Tibial artery (tissue), 4 donors: Measurements from ENCODE around the gene ACTRT2.

ENCODE experiments used
- DNase-seq, 2 donors: peaks; one replicate each; pipeline ENCODE4 v3.0.0-alpha.2; 2019
- H3K27ac ChIP-seq, 2 donors: fragments of 200-600 bp; sonication (generic) in 1 of 2; 1 replicate in 1 of 2; 2 replicates in 1 of 2; pipeline ENCODE4 v1.5.1; 2018 to 2019; ENCODE audit warnings: mild to moderate bottlenecking in 1 of 2
- H3K27me3 ChIP-seq, 2 donors: fragments of 200-600 bp; sonication (generic) in 1 of 2; one replicate each; pipeline versions ENCODE4 v1.5.1 to v1.6.0; 2016 to 2019
- H3K36me3 ChIP-seq, 3 donors: fragments of 200-600 bp; sonication (generic) in 2 of 3; one replicate each; pipeline ENCODE4 v1.5.1; 2016 to 2019; ENCODE audit warnings: mild to moderate bottlenecking in 2 of 3
- H3K4me1 ChIP-seq, 4 donors: fragments of 200-600 bp; sonication (generic) in 2 of 4; 1 replicate in 3 of 4; 2 replicates in 1 of 4; pipeline ENCODE4 v1.5.1; 2016 to 2019
- H3K4me3 ChIP-seq, 2 donors: fragments of 200-600 bp; sonication (generic) in 1 of 2; 1 replicate in 1 of 2; 2 replicates in 1 of 2; pipeline ENCODE4 v1.5.1; 2018 to 2019; ENCODE audit warnings: mild to moderate bottlenecking in 2 of 2
- H3K9me3 ChIP-seq, 3 donors: fragments of 200-600 bp; sonication (generic) in 1 of 3; one replicate each; pipeline ENCODE4 v1.5.1; 2016 to 2019
- intact Hi-C: fragments of 100-400 bp; cut with DNase I; formaldehyde crosslinking; loops from one replicate; pipeline ENCODE4 v1.15.0; 2023; ENCODE audit warnings: low total_unique reads
- TF ChIP-seq, protein P1 (sequence below), 2 experiments: fragments of 200-600 bp in 1 of 2; fragments of 450-650 bp in 1 of 2; IDR thresholded peaks; one replicate each; pipeline ENCODE4 v1.5.1; 2017 to 2019; ENCODE audit warnings: antibody characterized with exemption in 2 of 2, mild to moderate bottlenecking in 1 of 2, moderate library complexity in 1 of 2

Gene ACTRT2

DNA sequence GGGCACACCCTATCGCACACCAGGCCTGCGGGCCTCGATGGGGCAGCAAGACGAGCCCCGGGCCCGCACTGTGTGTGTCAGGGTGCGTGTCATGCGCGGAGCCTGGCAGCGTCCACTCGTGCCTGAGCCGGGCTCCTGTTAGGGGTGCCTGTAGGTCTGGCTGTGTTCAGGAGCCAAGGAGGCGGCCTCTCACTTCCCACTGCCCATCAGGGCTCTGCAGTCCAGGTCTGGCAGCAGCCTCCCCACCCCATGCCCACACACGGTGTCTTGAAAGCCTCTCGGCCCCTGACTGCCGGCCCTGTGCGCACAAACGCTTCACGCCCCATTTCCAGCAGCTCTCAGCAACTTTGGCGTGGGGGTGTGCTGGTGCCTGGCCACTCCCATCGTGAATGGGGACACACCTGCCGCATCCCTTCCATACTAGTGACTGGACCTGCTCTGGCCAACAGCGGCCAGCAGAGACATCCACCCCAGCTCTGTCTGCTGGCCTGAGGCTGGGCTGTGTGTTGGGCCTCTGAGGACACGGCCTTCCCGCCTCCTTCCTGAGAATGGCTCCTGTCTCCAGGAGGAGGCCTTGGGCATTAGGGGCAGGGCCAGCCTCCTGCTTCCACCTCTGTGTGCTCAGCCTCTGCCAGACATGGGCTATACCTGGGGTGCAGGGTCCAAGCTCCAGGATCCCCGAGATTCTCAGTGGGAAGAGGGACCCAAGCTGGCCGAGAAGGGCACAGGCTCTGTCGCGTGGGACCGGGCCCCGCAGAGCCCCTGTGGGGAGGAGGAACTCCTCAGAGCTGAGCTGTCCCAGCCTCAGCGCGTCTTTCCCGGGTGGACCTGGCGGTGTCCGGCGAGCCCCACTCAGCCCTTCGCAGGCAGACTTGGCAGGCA lies 41.8 kb upstream of the ACTRT2 start:
- intact Hi-C loops, result no loop called here
- H3K27me3 ChIP-seq, result peaks cover 0 to 5% of the 10 kb centered on the region in 2 donors
- peaks cover 0 to 62% (median 36%) of the 10 kb centered on the region in 4 donors for H3K4me1 ChIP-seq
- TF ChIP-seq, protein P1, sequence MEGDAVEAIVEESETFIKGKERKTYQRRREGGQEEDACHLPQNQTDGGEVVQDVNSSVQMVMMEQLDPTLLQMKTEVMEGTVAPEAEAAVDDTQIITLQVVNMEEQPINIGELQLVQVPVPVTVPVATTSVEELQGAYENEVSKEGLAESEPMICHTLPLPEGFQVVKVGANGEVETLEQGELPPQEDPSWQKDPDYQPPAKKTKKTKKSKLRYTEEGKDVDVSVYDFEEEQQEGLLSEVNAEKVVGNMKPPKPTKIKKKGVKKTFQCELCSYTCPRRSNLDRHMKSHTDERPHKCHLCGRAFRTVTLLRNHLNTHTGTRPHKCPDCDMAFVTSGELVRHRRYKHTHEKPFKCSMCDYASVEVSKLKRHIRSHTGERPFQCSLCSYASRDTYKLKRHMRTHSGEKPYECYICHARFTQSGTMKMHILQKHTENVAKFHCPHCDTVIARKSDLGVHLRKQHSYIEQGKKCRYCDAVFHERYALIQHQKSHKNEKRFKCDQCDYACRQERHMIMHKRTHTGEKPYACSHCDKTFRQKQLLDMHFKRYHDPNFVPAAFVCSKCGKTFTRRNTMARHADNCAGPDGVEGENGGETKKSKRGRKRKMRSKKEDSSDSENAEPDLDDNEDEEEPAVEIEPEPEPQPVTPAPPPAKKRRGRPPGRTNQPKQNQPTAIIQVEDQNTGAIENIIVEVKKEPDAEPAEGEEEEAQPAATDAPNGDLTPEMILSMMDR (IDR thresholded peaks at IDR 0.05), result no peak
- no peaks in the 10 kb centered on the region for H3K9me3 ChIP-seq
- peak in 1 of 2 donors; percentile 63 for DNase-seq
- H3K36me3 ChIP-seq, result no peaks in the 10 kb centered on the region
- no peak overlapping the region for H3K4me3 ChIP-seq
- H3K27ac ChIP-seq, result no peak overlapping the region

DNA sequence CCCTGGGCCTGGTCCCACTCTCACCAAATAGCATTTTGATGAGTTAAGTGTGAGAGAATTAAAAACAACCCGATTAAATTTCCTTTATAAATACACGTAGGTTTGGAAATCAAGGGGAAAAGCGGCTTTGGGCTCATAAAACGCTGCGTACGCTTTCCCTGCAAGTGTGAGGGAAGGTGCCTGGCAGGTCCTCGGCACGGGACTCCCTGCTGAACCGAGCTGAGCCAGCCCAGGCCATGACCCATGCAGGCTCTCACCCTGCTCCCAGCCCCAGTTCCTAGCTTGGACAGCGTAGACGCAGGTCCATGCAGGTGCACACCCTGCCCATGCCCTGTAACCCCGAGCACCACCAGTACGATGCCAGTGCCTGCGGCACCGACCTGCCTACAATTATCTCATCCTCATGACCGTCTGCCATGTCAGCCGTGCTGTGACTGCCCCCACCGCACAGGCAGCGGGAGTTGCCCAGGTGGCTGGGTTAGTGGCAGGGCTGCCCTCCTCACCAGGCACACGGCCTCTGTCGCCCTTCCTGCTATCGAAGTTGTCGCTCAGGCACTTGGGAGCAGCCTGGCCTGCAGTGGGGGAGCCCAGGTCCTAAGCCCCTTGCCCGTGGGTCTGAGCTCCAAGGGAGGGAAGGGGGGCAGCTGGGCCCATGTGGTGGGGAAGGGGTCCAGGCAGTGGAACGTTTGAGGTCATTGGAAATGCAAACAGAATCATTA lies 41.0 kb upstream of the ACTRT2 start:
- Histone ChIP-seq H3K9me3 (no peaks in the 10 kb centered on the region), H3K27ac (no peak overlapping the region), H3K36me3 (no peaks in the 10 kb centered on the region), H3K4me3 (no peak overlapping the region), H3K4me1 (peaks cover 0 to 57% (median 34%) of the 10 kb centered on the region in 4 donors), H3K27me3 (peaks cover 0 to 10% of the 10 kb centered on the region in 2 donors)
- peak in 1 of 2 donors; percentile 56 for DNase-seq
- intact Hi-C loops, result no loop called here
- TF ChIP-seq, protein P1 (IDR thresholded peaks at IDR 0.05), result no peak

DNA sequence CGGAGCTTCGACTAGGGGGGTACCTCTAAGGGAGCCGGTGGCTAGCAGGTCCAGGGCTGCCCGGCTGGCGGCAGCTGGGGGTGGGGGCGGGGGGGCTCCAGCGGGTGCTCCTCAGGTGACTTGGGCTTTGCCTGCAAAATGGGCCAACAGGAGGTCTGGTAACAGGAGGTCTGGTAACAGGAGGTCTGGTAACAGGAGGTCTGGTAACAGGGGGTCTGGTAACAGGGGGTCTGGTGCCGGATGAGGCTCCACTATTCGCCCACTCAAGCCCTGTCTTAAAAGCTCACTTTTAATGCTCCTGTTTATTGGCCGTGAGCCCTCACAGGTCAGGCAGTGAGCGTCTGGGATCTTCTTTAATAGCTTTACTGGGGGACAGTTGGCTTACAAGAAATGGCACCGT lies 40.4 kb upstream of the ACTRT2 start:
- intact Hi-C loops, result no loop called here
- H3K36me3 ChIP-seq, result no peaks in the 10 kb centered on the region
- peaks cover 0 to 51% (median 28%) of the 10 kb centered on the region in 4 donors for H3K4me1 ChIP-seq
- H3K27ac ChIP-seq, result no peak overlapping the region
- TF ChIP-seq, protein P1 (IDR thresholded peaks at IDR 0.05), result no peak
- peaks cover 0 to 10% of the 10 kb centered on the region in 2 donors for H3K27me3 ChIP-seq
- no peak overlapping the region for H3K4me3 ChIP-seq
- DNase-seq, result peak in 1 of 2 donors; percentile 7
- no peaks in the 10 kb centered on the region for H3K9me3 ChIP-seq

DNA sequence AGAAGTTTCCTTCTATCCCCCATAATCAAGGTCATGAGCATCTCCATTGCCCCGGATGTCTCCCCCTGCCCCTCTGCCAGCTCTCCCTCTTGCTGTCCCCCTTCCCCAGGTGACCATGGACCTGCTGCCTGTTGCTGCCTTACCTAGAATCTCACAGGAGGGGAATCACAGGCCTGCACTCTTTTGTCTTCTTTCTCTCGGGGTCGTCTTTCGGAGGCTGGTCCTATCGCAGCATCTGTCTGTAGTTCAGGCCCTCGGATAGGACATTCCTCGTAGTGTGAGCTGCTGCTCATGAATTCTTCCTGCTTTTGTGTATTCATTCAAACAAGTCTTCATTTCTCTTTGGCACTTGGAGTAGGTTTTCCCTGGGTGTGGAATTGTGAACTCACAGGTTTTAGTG lies 39.9 kb upstream of the ACTRT2 start:
- H3K27me3 ChIP-seq, result peaks cover 0 to 10% of the 10 kb centered on the region in 2 donors
- TF ChIP-seq, protein P1 (IDR thresholded peaks at IDR 0.05), result no peak
- DNase-seq, result peak; percentile 6 to 33

DNA sequence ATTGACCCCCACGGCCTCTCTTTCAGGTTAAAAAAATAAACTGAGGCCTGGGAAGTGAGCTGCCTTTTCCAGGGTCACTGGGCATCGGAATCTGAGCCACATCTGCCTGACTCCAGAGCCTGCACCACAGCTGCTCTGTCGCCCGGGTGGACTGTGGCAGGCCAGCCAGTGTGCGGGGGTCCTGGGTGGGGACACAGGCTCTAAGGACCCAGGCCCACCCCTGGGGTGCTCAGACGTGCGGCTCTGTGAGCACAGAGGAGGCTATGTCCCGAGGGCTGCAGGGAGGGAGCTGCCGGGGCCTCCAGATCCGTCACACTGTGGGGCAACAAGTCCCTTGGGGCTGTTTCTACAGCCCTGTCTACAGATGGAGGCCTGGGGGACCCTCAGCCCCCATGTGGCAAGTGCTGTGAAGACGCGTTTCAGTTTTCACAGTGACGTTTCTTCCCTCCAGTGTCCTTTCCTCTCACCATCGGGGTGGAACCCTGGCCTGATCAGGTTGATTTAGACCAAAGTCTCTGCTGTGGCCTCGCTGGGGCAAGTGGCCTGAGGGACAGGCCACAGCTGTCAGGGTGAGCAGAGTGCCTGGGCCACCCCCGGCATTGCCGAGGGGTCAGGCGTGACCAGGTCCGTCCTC lies 39.2 kb upstream of the ACTRT2 start:
- peak; percentile 11 to 53 for DNase-seq
- intact Hi-C loops, result no loop called here
- Histone ChIP-seq H3K9me3 (no peaks in the 10 kb centered on the region), H3K36me3 (no peaks in the 10 kb centered on the region), H3K27ac (no peak overlapping the region), H3K27me3 (peaks cover 0 to 13% of the 10 kb centered on the region in 2 donors), H3K4me1 (peaks cover 0 to 45% (median 23%) of the 10 kb centered on the region in 4 donors), H3K4me3 (no peak overlapping the region)
- TF ChIP-seq, protein P1 (IDR thresholded peaks at IDR 0.05), result no peak

More for the DNA sequence above, 39.9 kb upstream of the ACTRT2 start:
- intact Hi-C loops, result no loop called here
- Histone ChIP-seq H3K36me3 (no peaks in the 10 kb centered on the region), H3K4me1 (peaks cover 0 to 45% (median 23%) of the 10 kb centered on the region in 4 donors), H3K27ac (no peak overlapping the region), H3K4me3 (no peak overlapping the region), H3K9me3 (no peaks in the 10 kb centered on the region)
